Kidney tubule cell (primary cell): Measurements from ENCODE around the gene EFCAB8.

Experiments used
- DNase-seq: peaks from one replicate; pipeline ENCODE4 v3.0.0-alpha.2; 2018; ENCODE audit warnings: low spot score

EFCAB8 gene, protein sequence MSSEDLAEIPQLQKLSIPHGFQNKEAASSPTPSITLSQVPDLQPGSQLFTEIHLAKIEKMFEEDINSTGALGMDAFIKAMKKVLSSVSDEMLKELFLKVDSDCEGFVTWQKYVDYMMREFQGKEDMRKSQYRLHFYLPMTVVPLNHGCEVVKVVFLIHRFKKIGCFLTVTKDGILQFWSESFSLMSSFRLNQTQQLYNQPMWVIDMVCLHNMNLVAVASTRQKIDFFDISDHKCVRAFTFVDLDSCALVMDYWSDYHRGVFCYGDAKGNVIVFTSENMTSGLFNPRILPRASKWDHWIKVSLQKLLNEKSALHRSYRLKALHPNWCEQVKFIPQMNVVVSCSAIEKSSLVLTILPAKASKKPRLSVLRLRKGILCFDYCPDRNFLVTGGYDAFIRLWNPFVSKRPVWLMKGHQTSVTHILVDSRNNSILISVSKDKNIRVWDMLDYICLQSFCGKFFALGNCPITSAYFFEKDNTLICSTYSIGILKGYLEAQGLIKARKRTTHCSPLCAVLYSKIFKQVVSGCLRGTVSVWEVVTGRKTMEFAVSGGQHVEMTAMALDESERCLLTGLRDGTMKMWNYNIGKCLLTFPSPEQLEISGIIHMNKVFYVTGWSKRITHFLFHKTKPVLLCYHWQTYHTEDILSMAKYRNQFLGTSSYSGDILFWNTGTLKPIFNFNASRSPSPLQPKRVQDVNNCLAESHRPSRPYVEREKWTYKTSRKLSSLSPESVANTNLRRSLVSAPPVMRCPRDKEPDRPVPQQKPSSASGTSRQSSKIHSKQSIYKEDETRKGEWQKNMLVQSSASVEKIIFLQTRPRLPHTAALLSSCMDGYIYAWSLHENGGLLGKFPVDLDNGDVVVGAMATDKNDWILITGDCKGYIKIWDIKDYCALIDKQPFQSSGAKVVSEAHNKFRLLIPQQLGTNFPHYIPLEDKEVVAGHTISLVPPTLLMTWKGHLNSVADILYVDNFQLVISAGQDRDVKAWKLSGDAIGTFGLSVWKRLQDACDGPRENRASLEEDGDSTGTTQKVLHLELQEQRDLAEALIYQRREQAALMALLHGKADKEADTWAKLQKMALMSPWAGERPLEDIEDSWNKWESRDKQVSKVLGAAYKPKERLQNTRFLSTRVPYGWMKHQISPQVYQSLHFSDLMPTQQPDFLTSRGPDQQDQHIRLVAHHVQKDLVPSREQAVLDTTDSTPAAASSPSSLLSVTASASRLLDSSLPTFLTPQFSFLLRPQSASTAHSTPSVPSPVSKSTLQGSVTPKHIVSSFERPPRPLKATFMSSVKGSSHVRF

DNA sequence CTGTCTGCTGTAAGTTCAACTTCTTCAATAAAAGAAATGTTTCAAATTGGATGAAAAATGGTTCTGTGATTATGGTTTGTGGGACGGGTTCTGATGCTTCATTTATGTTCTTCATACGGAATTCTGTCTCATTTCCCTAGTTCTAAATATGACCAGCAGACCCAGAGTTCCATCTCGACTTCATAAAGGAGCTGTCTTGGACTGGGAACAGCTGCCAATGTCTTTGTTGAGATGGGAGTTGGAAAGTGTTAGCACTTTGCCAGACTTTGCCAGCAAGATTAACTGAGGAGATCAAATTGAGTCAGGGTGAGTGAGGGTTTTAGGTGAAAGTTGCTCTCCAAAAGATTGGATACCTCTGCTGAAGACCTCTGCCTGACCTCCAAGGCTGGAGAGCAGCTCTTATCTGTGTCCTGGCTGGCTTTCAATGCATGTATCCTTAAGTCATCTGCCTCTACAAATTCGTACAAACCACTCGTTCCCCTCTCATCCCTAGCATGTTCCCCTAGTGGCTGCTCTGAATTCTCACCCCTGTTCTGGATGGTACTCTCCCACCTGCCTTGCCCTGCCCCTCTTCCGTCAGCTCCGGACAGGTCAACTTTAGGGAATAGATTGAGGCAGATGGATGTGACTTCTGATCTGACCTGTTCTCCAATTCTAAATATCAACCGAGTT lies at the start of gene EFCAB8:
EFCAB8 (plus strand) TSS at position 223 of the 672 bp plus-strand sequence. CDS start 4,870 bp downstream, outside the sequence.
- no peak for DNase-seq

- DNase-seq, result no peak
These were observed 48.8 kb upstream of the EFCAB8 start for GRCh38 chr20:32809907-32810306.

DNA sequence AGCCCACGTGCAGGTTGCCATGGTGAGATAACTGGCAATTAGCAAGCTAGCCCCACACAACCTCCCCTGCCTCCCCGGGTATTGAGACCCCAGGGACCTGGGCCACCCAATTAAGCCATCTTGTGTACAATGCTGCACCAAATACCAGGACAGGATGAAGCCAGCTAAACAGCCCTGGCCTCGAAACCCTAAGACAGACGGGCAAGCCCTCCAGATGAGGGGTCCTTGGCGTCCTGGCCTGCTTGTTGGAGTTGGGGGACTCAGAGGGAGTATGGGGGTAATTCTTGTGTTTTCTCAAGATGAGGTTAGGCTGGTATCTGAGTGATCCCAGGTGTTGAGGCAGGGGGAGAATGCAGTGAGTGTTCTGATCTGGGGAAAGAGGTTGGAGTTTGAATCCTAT lies 47.8 kb upstream of the EFCAB8 start:
- no peak for DNase-seq

GRCh38 chr20:32811886-32812285 lies 46.8 kb upstream of the EFCAB8 start:
- no peak for DNase-seq

- DNase-seq, result peak; percentile 44
These were observed 38.6 kb upstream of the EFCAB8 start for GRCh38 chr20:32819992-32820697.

GRCh38 chr20:32820698-32821377 lies 37.9 kb upstream of the EFCAB8 start:
- no peak for DNase-seq

- DNase-seq, result no peak
These were observed 36.5 kb upstream of the EFCAB8 start for GRCh38 chr20:32822225-32822624.

DNA sequence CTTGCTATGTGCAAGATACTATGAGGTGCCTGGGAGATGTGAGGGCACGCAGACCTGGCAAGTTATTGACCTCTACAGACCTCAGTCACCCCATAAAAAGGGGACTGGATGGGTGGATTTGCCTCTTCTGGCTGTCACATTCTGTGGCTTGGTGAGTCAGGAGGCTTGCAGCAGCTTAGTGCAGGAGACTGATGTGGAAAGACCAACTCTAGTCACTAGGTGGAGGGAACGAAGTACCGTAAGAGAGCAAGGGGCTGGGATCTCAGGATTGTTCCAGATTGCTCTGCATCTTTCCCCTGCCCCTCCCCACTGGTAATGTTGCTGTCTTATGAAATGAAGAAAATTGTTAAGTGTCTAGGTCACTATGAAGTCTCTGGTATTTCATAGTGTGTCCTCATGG lies 35.6 kb upstream of the EFCAB8 start:
- peak; percentile 69 for DNase-seq

- peak; percentile 40 for DNase-seq
These were observed 34.8 kb upstream of the EFCAB8 start for GRCh38 chr20:32823737-32824588.

DNA sequence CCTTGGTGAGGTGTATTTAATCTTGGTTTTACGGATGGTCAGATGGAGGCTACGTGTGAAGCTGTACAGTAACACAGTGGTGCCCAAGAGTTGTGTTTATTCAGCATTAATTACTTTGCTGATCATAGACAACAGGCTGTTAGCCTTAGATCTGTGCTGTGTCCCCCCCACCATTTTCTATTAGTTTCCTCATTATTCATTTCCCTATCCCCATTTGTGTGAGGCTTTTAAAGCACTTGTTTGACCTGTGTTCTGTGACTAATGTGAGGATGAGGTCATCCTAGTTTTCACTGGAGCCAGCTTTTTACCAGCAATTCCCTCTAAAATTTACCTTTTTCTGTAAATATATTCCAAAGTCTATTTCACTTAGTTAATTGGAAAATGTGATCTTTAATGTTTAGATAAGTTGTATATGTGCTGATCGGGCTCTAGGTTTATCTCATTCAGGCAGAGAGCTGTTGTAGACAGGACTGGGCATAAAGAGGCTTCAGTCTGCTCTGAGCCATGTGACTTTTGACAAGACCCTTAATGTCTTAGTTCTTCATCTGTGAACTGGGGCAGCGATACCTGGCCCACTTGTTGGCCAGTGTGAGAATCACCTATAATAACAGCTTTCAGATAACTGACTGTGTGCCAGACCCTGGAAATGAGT lies 30.6 kb upstream of the EFCAB8 start:
- peak; percentile 60 for DNase-seq

- no peak for DNase-seq
These were observed 29.3 kb upstream of the EFCAB8 start for GRCh38 chr20:32829311-32830005.

- DNase-seq, result no peak
These were observed 28.3 kb upstream of the EFCAB8 start for GRCh38 chr20:32830437-32830836.

GRCh38 chr20:32831982-32832381 lies 26.7 kb upstream of the EFCAB8 start:
- no peak for DNase-seq

- no peak for DNase-seq
These were observed 26.1 kb upstream of the EFCAB8 start for GRCh38 chr20:32832664-32833063.

GRCh38 chr20:32834972-32835371 lies 23.8 kb upstream of the EFCAB8 start:
- DNase-seq, result no peak

- DNase-seq, result no peak
These were observed 21.6 kb upstream of the EFCAB8 start for GRCh38 chr20:32837157-32837556.

DNA sequence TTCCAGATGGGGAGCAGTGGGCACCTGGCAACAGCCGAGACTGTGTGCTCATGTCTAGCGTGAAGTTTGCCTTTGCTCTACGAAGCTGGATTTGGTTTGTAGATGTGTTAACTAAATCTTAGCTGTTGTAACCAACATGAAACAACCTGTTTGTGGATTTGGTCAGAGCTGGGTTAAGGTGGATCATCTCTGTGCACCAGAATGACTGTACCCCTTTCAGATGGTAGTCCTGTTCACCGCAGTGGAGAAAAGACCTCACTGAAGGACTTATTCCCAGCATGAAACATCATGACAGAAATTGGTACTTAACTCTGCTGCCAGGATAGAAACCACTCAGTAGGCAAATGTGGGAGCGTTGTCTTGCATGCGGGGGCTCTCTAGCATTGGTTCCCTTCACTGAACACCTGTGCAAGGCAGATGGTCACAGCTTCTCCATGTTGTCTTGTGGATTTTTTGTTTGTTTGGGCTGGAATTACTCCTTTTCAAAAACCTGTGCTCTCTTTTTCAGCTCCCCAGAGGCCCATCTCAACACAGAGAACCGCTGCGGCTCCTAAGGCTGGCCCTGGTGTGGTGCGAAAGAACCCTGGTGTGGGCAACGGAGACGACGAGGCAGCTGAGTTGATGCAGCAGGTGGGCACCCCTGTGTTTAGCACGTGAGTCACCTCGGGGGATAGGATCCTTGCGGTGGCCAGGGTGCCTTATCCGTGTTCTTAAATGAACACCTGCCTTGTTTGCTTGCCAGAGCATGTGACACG lies 19.3 kb upstream of the EFCAB8 start:
- DNase-seq, result no peak

DNA sequence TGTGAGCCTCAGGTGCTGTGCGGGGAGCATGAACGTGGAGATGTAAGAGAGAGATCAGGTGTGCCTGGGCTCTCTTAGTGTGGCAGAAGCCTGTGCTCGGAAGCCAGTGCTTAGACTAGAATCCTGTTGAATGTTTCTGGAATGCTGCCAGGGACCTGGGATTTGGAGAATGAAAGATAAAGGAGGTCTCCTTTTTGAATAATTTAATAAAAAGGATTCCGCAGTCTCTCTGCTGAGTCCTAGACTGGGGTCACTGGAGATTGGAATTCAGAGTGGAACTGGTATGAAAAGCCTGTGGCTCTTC lies 18.8 kb upstream of the EFCAB8 start:
- no peak for DNase-seq
